ENCODE results near the gene OBSCN.

Gene OBSCN

GRCh38 chr1:228408041-228408868, 200.4 kb downstream of the OBSCN start:
- no peak for DNase-seq

GRCh38 chr1:228408869-228409805, 201.3 kb downstream of the OBSCN start:
- no peak for DNase-seq

GRCh38 chr1:228410015-228410414, 202.2 kb downstream of the OBSCN start:
- no peak for DNase-seq

GRCh38 chr1:228410671-228411070, 202.8 kb downstream of the OBSCN start:
- DNase-seq, result no peak

- no peak for DNase-seq
Measured at GRCh38 chr1:228411121-228411520, 203.3 kb downstream of the OBSCN start.

GRCh38 chr1:228411548-228412430, 203.9 kb downstream of the OBSCN start:
- DNase-seq, result no peak

GRCh38 chr1:228413241-228414010, 205.6 kb downstream of the OBSCN start:
- no peak for DNase-seq

- no peak for DNase-seq
Measured at GRCh38 chr1:228414511-228415211, 206.8 kb downstream of the OBSCN start.

- DNase-seq, result no peak
Measured at GRCh38 chr1:228415221-228415620, 207.4 kb downstream of the OBSCN start.

GRCh38 chr1:228415853-228416216, 208.0 kb downstream of the OBSCN start:
- DNase-seq, result no peak

GRCh38 chr1:228416217-228416933, 208.5 kb downstream of the OBSCN start, which contains the start of gene TRIM17:
Gene TRIM17 (minus strand): TSS chr1:228416861. CDS start chr1:228415072, 1,789 bp downstream.
- peak; percentile 64 for DNase-seq

GRCh38 chr1:228417061-228417460, 209.2 kb downstream of the OBSCN start:
- no peak for DNase-seq

- DNase-seq, result no peak
Measured at GRCh38 chr1:228417483-228418203, 209.8 kb downstream of the OBSCN start.

GRCh38 chr1:228420968-228421826, 213.4 kb downstream of the OBSCN start:
- no peak for DNase-seq

GRCh38 chr1:228423404-228424053, 215.7 kb downstream of the OBSCN start:
- DNase-seq, result no peak

GRCh38 chr1:228424685-228425660, 217.1 kb downstream of the OBSCN start:
- DNase-seq, result no peak
